Panc1 (cell line): ENCODE results near the gene HSD17B14. TPM values are rescaled to one million over a fixed set of nuclear protein-coding genes. Genes with fewer than 3 reads are reported as not detected.
"Not testable (repeated sequence)": the region's sequence is repeated elsewhere in the genome, so short reads cannot be mapped to it uniquely, and the experiment has no call there.

ENCODE experiments used
- ATAC-seq: fragments of 200-7000 bp; cut with Tn5 transposase; 2 replicates; pipeline ENCODE4 v1.9.1; 2020; ENCODE audit warnings: mild to moderate bottlenecking, moderate library complexity
- BruUV-seq: library from RNA; stranded (reverse); fragments of 400-500 nt; replicated peaks from 2 replicates; lab custom pipeline; 2021; lab: Mats Ljungman, UMichigan
- CTCF ChIA-PET: fragments of 300-600 bp; sonication (Branson Sonifier 250); formaldehyde crosslinking; loops from one replicate; lab custom pipeline; 2022; ENCODE audit warnings: antibody characterized with exemption; lab: Charles Lee
- POLR2A ChIA-PET: fragments of 300-600 bp; sonication (Branson Sonifier 250); formaldehyde crosslinking; loops from one replicate; lab custom pipeline; 2022; ENCODE audit warnings: antibody characterized with exemption; lab: Charles Lee
- DNase-seq: peaks from one replicate; pipeline ENCODE4 v3.0.0-alpha.2; 2010; ENCODE audit warnings: low read depth, low spot score
- H3K27ac ChIP-seq: 2 replicates; pipeline ENCODE4 v1.5.1; 2011; ENCODE audit warnings: mild to moderate bottlenecking, low read length, inconsistent platforms
- H3K27me3 ChIP-seq: fragments of 200-500 bp; sonication (Bioruptor generic); 2 replicates; pipeline ENCODE4 v1.6.0; 2014; ENCODE audit warnings: low read length, inconsistent platforms; ENCODE audit not compliant: control insufficient read depth, insufficient read depth
- H3K36me3 ChIP-seq: fragments of 200-500 bp; sonication (Bioruptor generic); 2 replicates; pipeline ENCODE4 v1.5.1; 2014; ENCODE audit warnings: inconsistent platforms, mild to moderate bottlenecking, low read length, moderate library complexity; ENCODE audit not compliant: control insufficient read depth, insufficient read depth
- H3K4me1 ChIP-seq: 2 replicates; pipeline ENCODE4 v1.5.1; 2011; ENCODE audit warnings: inconsistent platforms, mild to moderate bottlenecking, low read length, moderate library complexity; ENCODE audit not compliant: control insufficient read depth, insufficient read depth
- H3K4me3 ChIP-seq, 2 experiments: 2 replicates each; pipeline ENCODE4 v1.5.1; 2011 to 2012; ENCODE audit warnings: low read depth in 2 of 2, low read length in 2 of 2, mild to moderate bottlenecking in 2 of 2, inconsistent platforms in 1 of 2, moderate library complexity in 1 of 2
- H3K9me3 ChIP-seq: fragments of 200-500 bp; sonication (Bioruptor generic); 2 replicates; pipeline ENCODE4 v1.5.1; 2014; ENCODE audit warnings: low read depth, mild to moderate bottlenecking, inconsistent platforms, low read length, moderate library complexity; ENCODE audit not compliant: control insufficient read depth, insufficient read depth
- CTCF ChIP-seq: fragments of 450-650 bp; IDR thresholded peaks from 2 replicates; pipeline ENCODE4 v1.5.1; 2017; ENCODE audit warnings: mild to moderate bottlenecking
- POLR2AphosphoS5 ChIP-seq: IDR thresholded peaks from 2 replicates; pipeline ENCODE4 v1.6.1; 2012; ENCODE audit warnings: mild to moderate bottlenecking, low read depth, low read length, moderate library complexity
- REST ChIP-seq, 2 experiments: IDR thresholded peaks; 2 replicates each; pipeline ENCODE4 v1.6.1; 2011 to 2012; ENCODE audit warnings: low read depth in 2 of 2, control low read depth in 1 of 2, low read length in 1 of 2, mild to moderate bottlenecking in 1 of 2, moderate library complexity in 1 of 2; ENCODE audit not compliant: insufficient read depth in 1 of 2
- SIN3A ChIP-seq: IDR thresholded peaks from 2 replicates; pipeline ENCODE4 v1.6.1; 2012; ENCODE audit warnings: low read depth, mild to moderate bottlenecking, low read length, moderate library complexity, borderline replicate concordance; ENCODE audit not compliant: insufficient read depth
- TCF7L2 ChIP-seq: IDR thresholded peaks from 2 replicates; pipeline ENCODE4 v1.6.1; 2011; ENCODE audit warnings: mild to moderate bottlenecking, low read depth, low read length, inconsistent platforms
- in situ Hi-C: cut with HindIII; loops from 2 replicates; pipeline ENCODE4 v1.10.0; 2016; ENCODE audit warnings: low sequenced_read_pairs, low pct_unique_long_range_greater_than_20kb
- intact Hi-C: fragments of 100-400 bp; cut with micrococcal nuclease; formaldehyde crosslinking; loops from one replicate; pipeline ENCODE4 v1.10.0; 2022; ENCODE audit not compliant: unreplicated experiment
- total RNA-seq: library from RNA; stranded (reverse); gene quantifications from one replicate; pipeline ENCODE4 v1.2.1, GENCODE V29; 2021; ENCODE audit not compliant: unreplicated experiment

The HSD17B14 gene
- total RNA-seq, 1 experiment from 2014 or later = 20.8 TPM

- no peak for ATAC-seq
- DNase-seq = no peak
- ChIA-PET CTCF (no interaction called here), POLR2A (no interaction called here)
- BruUV-seq = no TSS peak
- Histone ChIP-seq H3K27ac (no peak overlapping the region), H3K27me3 (no peaks in the 10 kb centered on the region), H3K4me1 (no peaks in the 10 kb centered on the region), H3K36me3 (no peaks in the 10 kb centered on the region), H3K4me3 (no peak overlapping the region), H3K9me3 (no peaks in the 10 kb centered on the region)
- no peak for TF ChIP-seq CTCF
- in situ Hi-C loops (no loop called here), intact Hi-C loops (no loop called here)
These were observed 43.0 kb downstream of the HSD17B14 start for GRCh38 chr19:48793271-48793670.

- intact Hi-C loops = loop anchor here (10.0 kb wide), 1 partner anchor 187 kb away; no protein-coding TSS in a partner anchor
- ATAC-seq, H3K4me3 ChIP-seq, POLR2A ChIA-PET, in situ Hi-C loops, H3K36me3 ChIP-seq, H3K4me1 ChIP-seq, H3K27ac ChIP-seq, BruUV-seq, H3K9me3 ChIP-seq, H3K27me3 ChIP-seq, DNase-seq: not testable (repeated sequence)
- CTCF ChIA-PET = interaction anchor here (0.6 kb wide), 1 partner anchor 11 kb away, joined by 3 read pairs; no protein-coding TSS in a partner anchor
These were observed 49.0 kb downstream of the HSD17B14 start for GRCh38 chr19:48787331-48787730.

GRCh38 chr19:48786422-48786821 is 49.9 kb downstream of the HSD17B14 start:
- intact Hi-C loops = loop anchor here (10.0 kb wide), 1 partner anchor 188 kb away; no protein-coding TSS in a partner anchor
- in situ Hi-C loops, ATAC-seq, H3K36me3 ChIP-seq, H3K4me3 ChIP-seq, CTCF ChIA-PET, BruUV-seq, DNase-seq, H3K9me3 ChIP-seq, H3K27me3 ChIP-seq, H3K27ac ChIP-seq, POLR2A ChIA-PET, H3K4me1 ChIP-seq: not testable (repeated sequence)

GRCh38 chr19:48784527-48784926 is 51.8 kb downstream of the HSD17B14 start:
- in situ Hi-C loops = no loop called here
- Histone ChIP-seq H3K4me3 (no peak overlapping the region), H3K36me3 (no peaks in the 10 kb centered on the region), H3K27ac (no peak overlapping the region), H3K9me3 (no peaks in the 10 kb centered on the region), H3K4me1 (no peaks in the 10 kb centered on the region), H3K27me3 (no peaks in the 10 kb centered on the region)
- intact Hi-C loops = loop anchor here (10.0 kb wide), 1 partner anchor 190 kb away; no protein-coding TSS in a partner anchor
- ChIA-PET POLR2A (interaction anchor here (0.6 kb wide), 1 partner anchor 70 kb away, joined by 5 read pairs; no protein-coding TSS in a partner anchor), CTCF (interaction anchor here (1.0 kb wide), 1 partner anchor 139 kb away, joined by 4 read pairs; the partner anchor contains the start of gene CA11)
- ATAC-seq (no peak), DNase-seq (no peak)
- TF ChIP-seq CTCF = no peak
- TF ChIP-seq SIN3A = no peak
- no peak for TF ChIP-seq TCF7L2
- no peak for TF ChIP-seq REST (IDR thresholded peaks at IDR 0.05; ENCODE audit: insufficient read depth in 1 of 2, low read depth in 2 of 2, low read length in 1 of 2)
- TF ChIP-seq POLR2AphosphoS5 = no peak
- BruUV-seq = no TSS peak
